Activated gamma-delta T cell (primary cell): ENCODE data around the gene TSPAN15.

Experiments
- DNase-seq: peaks from one replicate; lab custom pipeline; 2025; lab: John Stamatoyannopoulos, UW

Gene TSPAN15

GRCh38 chr10:69417542-69417941, 33.7 kb upstream of the TSPAN15 start:
- DNase-seq: no peak

DNA sequence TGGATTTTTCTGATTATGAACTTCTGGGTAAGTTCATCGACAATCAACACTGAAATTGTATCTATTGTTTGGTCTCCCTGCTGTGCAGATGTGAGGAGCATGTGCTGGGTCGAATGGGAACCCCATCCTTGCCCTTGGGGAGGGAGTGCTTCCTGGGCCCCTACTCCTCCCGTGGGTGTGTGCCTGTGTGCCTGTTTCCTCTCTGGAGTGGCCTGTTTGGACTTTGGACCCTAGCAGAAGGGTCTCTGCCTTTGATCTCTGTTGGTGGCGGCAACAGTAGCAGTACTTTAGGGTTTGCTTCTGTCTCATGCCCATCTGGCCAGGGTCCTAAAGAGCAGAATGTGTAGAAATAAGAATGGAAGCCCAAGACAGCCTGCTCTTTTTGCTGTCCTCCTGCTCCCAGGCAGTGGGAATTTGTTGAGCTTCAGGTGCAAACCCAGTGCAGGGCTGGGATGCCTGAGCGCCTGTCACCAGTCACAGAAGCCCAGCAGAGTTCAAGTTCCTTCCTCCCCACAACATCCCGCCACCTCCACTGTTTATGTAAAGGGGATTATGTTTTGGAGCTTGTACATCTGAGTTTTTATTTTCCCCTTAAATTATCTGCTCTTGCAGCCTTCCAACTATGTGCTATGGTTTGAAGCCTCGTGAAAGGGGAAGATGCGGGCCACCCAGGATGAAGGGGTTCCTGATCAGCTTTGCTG, 33.1 kb upstream of the TSPAN15 start:
- DNase-seq: no peak

DNA sequence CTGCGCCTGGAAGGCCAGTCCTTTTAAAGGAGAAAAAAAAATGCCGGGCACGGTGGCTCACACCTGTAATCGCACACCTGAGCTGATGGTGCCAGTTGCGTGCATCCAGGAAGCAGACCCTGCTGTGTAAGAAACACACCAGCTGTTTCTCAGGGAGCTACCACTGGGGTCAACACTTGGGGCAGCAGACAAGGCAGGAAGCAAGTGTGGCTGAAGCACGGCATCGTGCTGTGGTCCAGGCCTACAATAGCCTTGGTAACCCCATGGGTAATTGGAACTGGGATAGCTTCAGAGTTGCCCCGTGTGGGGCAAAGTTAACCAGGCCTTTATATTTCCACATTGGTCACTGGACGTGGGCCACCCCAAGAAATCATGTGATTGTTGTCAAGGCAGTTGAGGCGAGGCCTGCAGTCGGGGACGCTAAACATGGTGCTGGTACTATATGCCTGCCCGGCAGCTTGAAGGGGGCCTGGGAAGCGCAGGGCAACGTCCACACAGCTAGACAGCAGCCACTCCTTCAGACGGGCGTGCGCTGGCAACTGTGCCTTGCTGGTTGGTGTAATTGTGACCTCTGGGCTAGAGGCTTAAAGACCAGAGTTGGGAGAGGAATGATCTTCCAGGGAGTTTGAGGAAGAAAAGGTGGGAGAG, 32.0 kb upstream of the TSPAN15 start:
- DNase-seq: no peak

- no peak for DNase-seq
Measured at GRCh38 chr10:69419744-69420126, 31.5 kb upstream of the TSPAN15 start.

GRCh38 chr10:69421611-69422308, 29.5 kb upstream of the TSPAN15 start:
- DNase-seq: no peak

DNA sequence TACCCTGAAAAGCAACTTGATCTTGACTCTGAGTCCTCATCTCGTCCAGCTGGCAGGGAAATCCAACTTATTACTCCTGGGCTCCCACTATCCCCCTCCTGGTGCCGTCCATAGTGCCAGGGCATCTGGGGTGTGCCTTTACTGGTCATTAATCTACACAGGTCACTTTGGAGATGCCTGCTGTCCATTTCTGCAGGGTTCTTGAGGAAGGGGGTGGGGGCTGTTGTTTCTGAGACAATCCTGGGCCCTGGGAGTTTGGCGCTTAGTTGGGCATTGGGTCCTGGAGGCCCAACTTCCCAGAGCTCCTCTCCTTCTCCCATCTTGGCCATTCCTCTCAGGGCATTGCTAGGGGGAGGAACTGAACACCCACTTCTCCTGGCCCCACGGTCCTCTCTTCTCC, 28.6 kb upstream of the TSPAN15 start:
- DNase-seq: no peak

DNA sequence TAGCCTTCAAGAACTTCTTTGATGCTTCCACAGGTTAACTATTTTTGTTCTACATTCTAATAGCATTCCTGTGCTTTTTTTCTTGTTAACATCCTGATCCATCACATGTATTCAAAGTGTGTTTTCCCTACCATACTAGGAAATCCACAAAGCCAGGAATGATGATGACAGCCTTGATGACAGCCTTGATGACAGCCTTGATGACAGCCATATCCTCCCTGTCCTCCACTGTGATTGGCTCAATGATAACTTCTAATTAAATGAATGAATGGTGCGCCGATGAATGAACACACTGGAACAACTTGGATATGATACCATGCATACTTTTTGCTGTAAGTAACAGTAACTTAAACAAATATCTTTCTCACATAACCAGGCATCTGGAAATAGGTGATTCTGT, 26.2 kb upstream of the TSPAN15 start:
- DNase-seq: no peak

DNA sequence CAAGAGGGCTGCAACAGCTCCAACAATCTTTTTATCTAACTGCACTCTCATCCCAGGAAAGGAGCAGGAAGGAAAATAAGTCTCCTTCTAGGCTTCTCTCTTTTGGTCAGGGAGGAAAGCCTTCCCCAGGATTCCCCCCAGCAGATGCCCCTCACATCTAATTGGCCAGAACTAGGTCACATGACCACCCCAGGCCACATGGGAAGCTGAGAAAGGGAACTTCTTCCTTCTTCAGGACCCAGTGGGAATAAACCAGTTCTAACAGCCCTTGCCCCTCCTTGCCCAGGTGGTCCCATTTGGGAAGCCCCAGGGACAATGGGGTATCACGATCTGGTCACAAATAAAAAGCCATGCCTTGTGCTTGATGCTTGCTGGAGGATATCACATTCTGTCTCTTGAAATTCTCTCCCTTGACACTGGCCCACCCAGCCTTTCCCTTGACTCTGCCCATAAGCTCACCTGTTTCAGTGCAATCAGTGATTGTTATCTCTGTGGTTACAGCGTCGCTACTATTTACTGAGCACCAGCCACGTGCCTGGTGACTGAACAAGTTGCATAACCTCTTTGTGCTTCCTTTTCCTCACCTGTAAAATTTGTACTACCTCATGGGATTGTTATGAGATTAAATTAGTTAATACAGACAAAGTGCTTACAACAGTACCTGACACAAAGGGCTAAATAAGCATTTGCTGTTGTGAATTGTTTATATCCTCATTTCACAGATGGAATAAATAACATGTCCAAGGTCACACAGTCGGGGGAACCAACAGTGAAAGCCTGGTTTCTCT, 25.6 kb upstream of the TSPAN15 start:
- no peak for DNase-seq

GRCh38 chr10:69426376-69426727, 24.9 kb upstream of the TSPAN15 start:
- DNase-seq: no peak

- no peak for DNase-seq
Measured at GRCh38 chr10:69428165-69428564, 23.1 kb upstream of the TSPAN15 start.

DNA sequence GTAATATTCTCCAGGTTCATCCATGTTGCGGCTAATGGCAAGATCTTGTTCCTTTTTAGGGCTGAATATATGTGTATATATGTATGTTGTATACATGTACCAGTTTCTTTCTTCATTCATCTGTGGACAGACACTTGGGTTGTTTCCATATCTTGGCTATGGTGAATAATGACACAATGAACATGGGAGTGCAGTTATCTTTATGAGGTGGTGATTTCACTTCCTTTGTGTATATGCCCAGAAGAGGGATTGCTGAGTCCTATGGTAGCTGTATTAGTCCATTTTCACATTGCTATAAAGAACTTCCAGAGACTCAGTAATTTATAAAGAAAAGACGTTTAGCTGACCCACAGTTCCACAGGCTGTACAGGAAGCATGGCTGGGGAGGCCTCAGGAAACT, 17.1 kb upstream of the TSPAN15 start:
- DNase-seq: no peak

- no peak for DNase-seq
Measured at GRCh38 chr10:69434926-69435325, 16.3 kb upstream of the TSPAN15 start.

- no peak for DNase-seq
Measured at GRCh38 chr10:69435966-69436520, 15.2 kb upstream of the TSPAN15 start.

GRCh38 chr10:69437321-69438259, 13.7 kb upstream of the TSPAN15 start:
- no peak for DNase-seq

GRCh38 chr10:69438536-69439349, 12.5 kb upstream of the TSPAN15 start:
- no peak for DNase-seq

- DNase-seq: no peak
Measured at GRCh38 chr10:69439350-69439739, 11.9 kb upstream of the TSPAN15 start.

GRCh38 chr10:69439813-69440506, 11.3 kb upstream of the TSPAN15 start:
- DNase-seq: no peak

DNA sequence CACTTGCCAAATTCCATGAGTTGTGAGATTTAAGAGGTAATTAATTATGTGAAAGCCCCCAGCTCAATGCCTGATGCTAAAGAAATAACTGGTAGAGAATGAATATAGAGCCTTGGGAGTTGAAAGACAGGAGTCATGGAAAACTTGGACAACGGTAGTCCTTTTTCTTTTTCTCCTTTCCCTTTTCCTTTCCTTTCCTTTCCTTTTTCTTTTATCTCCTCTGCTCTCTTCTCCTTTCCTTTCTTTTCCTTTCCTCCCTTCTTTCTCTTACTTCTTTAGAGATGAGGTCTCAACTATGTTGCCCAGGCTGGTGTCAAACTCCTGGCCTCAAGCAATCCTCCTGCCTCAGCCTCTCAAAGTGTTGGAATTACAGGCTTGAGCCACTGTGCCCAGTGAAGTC, 7.9 kb upstream of the TSPAN15 start:
- no peak for DNase-seq

DNA sequence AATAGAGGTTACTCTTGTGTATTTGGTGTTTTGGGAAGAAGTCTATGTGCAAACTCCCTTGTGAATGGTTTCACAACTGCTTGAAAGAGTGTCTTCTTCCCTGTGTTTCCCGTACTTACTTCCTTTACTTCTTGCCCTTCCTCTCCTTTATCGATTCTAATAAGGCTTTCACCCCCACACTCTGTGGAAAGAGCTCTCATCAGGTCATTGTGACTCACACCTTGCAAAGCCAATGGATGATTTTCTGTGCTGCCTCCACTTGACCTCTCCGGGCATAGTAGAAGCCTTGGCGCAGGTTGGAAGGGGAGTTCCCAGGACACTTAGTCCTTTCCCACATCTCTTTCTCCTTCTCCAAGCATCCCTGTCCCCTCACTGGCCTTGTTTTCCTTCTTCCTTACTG, 6.2 kb upstream of the TSPAN15 start:
- DNase-seq: no peak

GRCh38 chr10:69446229-69446628, 5.0 kb upstream of the TSPAN15 start:
- DNase-seq: no peak
